ENCODE data around the gene NT5DC4. TPM values are rescaled to one million over a fixed set of nuclear protein-coding genes. Genes with fewer than 3 reads are reported as not detected.

NT5DC4 gene
- polyA plus RNA-seq, 1 of the 3 experiments (the other 2 are of a cell fraction), result not detected

- POLR2A ChIA-PET, result no interaction called here
- no peak overlapping the region for H3K4me3 ChIP-seq (ENCODE audit: low read depth in 2 of 2, low read length in 1 of 2)
- H3K9ac ChIP-seq, result no peak overlapping the region
- CTCF ChIA-PET, result interaction anchor here (0.9 to 5.3 kb wide), 20 partner anchors 10 to 210 kb away, joined by 3 to 102 read pairs (median 8); partner anchors contain the start of gene CKAP2L
- peak overlapping the region in 1 of 2 experiments; percentile 57; a peak in 2 of 4 replicates for H3K27ac ChIP-seq (ENCODE audit: low read depth in 2 of 2, low read length in 1 of 2)
- peak overlapping the region; percentile 29; the same call in 1 of the 2 replicates for H3K4me2 ChIP-seq
- no peak for DNase-seq
- H3K79me2 ChIP-seq (ENCODE audit: insufficient read depth), result peaks cover 73% of the 10 kb centered on the region
- H3K9me2 ChIP-seq, result no peaks in the 10 kb centered on the region
- H3K27me3 ChIP-seq (ENCODE audit: insufficient read depth), result no peaks in the 10 kb centered on the region
- no peaks in the 10 kb centered on the region for H4K20me1 ChIP-seq (ENCODE audit: insufficient read depth)
- peaks cover 17 to 41% of the 10 kb centered on the region in 2 experiments for H3K36me3 ChIP-seq (replicated peaks in 1 of 2; ENCODE audit: control insufficient read depth in 1 of 2, insufficient read depth in 2 of 2, low read length in 1 of 2)
- H2AFZ ChIP-seq (ENCODE audit: low read depth), result peak overlapping the region; percentile 43; the same call in 1 of the 2 replicates
- H3F3A ChIP-seq (replicated peaks; ENCODE audit: insufficient read depth), result peaks cover 23% of the 10 kb centered on the region
- no peaks in the 10 kb centered on the region for H3K9me3 ChIP-seq
- TF ChIP-seq RAD21 (IDR thresholded peaks at IDR 0.05; ENCODE audit: low read length) (no peak), TEAD4 (IDR thresholded peaks at IDR 0.05; ENCODE audit: borderline replicate concordance, insufficient read depth) (no peak), ELF1 (IDR thresholded peaks at IDR 0.05) (no peak), TAF1 (IDR thresholded peaks at IDR 0.05; ENCODE audit: borderline replicate concordance, low read depth, low read length) (no peak), MAX (IDR thresholded peaks at IDR 0.05; ENCODE audit: low read depth) (no peak), IRF3 (IDR thresholded peaks at IDR 0.05; ENCODE audit: low read depth, low read length) (no peak), CHD2 (IDR thresholded peaks at IDR 0.05; ENCODE audit: low read length, partially characterized antibody) (no peak), EP300 (IDR thresholded peaks at IDR 0.05; ENCODE audit: borderline replicate concordance in 1 of 2, low read depth in 1 of 2, low read length in 1 of 2) (no peak), FOXM1 (IDR thresholded peaks at IDR 0.05; ENCODE audit: low read depth) (no peak), RFX5 (IDR thresholded peaks at IDR 0.05; ENCODE audit: low read length) (no peak), GABPA (IDR thresholded peaks at IDR 0.05; ENCODE audit: low read depth) (no peak), NRF1 (IDR thresholded peaks at IDR 0.05; ENCODE audit: low read depth, low read length) (no peak), YY1 (IDR thresholded peaks at IDR 0.05; ENCODE audit: low read depth) (no peak), FOXJ3 (CRISPR knock-in tag; IDR thresholded peaks at IDR 0.05) (no peak), USF2 (IDR thresholded peaks at IDR 0.05; ENCODE audit: borderline replicate concordance, low read depth, low read length) (no peak), POLR2AphosphoS5 (IDR thresholded peaks at IDR 0.05; ENCODE audit: low read depth, low read length) (no peak), SMC3 (IDR thresholded peaks at IDR 0.05; ENCODE audit: low read depth, low read length) (no peak), RCOR1 (IDR thresholded peaks at IDR 0.05; ENCODE audit: low read length) (no peak), EZH2phosphoT487 (IDR thresholded peaks at IDR 0.05; ENCODE audit: borderline replicate concordance, low read depth) (no peak)
- TF ChIP-seq, protein P1, sequence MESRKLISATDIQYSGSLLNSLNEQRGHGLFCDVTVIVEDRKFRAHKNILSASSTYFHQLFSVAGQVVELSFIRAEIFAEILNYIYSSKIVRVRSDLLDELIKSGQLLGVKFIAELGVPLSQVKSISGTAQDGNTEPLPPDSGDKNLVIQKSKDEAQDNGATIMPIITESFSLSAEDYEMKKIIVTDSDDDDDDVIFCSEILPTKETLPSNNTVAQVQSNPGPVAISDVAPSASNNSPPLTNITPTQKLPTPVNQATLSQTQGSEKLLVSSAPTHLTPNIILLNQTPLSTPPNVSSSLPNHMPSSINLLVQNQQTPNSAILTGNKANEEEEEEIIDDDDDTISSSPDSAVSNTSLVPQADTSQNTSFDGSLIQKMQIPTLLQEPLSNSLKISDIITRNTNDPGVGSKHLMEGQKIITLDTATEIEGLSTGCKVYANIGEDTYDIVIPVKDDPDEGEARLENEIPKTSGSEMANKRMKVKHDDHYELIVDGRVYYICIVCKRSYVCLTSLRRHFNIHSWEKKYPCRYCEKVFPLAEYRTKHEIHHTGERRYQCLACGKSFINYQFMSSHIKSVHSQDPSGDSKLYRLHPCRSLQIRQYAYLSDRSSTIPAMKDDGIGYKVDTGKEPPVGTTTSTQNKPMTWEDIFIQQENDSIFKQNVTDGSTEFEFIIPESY (IDR thresholded peaks at IDR 0.05; ENCODE audit: borderline replicate concordance, low read depth), result no peak
- H3K4me1 ChIP-seq (ENCODE audit: control insufficient read depth in 1 of 2, insufficient read depth in 2 of 2, low read depth in 1 of 2, low read length in 1 of 2), result peaks cover 0 to 7% of the 10 kb centered on the region in 2 experiments; a peak in 1 of 4 replicates
Observed at GRCh38 chr2:112750560-112750843, 29.7 kb downstream of the NT5DC4 start.
